ENCODE measurements around the gene LCK.

DNA sequence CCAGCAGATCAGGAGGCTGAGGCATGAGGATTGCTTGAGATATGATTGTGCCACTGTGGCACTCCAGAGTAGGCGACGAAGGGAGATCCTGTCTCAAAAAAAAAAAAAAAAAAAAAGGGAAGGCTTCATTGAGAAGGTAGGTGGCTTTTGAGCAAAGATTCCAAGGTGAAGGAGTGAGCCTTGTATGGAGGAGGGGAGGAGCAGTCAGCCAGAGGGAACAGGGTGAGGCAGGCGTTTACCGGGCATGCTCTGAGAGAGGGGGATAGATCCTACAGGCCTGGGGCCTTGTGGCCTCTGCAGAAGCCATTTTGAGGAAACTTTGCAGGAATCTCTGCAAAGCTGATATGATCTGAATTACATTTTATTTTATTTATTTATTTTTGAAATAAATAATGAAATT lies 35.7 kb downstream of the LCK start:
- TF ChIP-seq ZNF274 (IDR thresholded peaks at IDR 0.05; ENCODE audit: low read depth, low read length) = no peak
- TF ChIP-seq YY1 (IDR thresholded peaks at IDR 0.05; ENCODE audit: insufficient read depth, insufficient read length) = peak; percentile 31
